Measurements from ENCODE around the gene TRMT1.
A peak's percentile ranks its signal among the peaks of the same experiment; 100 is the strongest.

TRMT1 gene

DNA sequence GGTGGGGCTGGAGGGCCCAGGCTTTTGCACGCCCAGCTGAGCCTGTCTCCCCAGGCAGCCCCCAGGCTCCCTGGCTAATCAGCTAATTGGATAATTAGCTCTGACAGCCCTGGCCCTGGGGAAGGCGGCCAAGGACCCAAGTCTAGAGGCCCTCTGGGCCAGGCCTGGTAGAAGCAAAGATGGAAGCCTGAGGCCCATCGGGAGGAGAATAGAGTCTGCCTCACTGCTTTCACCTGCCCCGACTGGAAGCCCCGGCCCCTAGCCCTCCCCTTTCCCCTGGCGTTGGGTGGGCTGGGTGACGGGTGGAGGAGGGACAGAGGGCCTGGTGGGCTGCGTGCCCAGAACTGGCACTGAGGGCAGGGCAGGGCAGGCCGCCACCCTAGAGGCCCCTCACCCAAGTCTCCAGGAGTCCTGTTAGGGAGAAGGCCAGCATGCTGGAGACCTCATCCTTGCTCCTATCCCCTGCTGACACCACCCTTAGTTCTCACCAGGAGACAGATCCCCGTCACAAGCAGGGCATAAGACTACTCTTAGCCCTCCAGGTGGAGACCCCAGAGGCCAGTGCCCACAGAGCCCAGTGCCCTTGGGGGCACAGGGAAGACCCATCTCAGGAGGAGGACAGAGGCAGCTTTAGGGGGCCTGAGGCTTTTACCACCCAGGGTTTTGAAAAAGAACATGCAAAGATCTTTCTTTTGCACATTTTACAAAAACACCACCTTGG lies 25.9 kb downstream of the TRMT1 start:
- DNase-seq: no peak

DNA sequence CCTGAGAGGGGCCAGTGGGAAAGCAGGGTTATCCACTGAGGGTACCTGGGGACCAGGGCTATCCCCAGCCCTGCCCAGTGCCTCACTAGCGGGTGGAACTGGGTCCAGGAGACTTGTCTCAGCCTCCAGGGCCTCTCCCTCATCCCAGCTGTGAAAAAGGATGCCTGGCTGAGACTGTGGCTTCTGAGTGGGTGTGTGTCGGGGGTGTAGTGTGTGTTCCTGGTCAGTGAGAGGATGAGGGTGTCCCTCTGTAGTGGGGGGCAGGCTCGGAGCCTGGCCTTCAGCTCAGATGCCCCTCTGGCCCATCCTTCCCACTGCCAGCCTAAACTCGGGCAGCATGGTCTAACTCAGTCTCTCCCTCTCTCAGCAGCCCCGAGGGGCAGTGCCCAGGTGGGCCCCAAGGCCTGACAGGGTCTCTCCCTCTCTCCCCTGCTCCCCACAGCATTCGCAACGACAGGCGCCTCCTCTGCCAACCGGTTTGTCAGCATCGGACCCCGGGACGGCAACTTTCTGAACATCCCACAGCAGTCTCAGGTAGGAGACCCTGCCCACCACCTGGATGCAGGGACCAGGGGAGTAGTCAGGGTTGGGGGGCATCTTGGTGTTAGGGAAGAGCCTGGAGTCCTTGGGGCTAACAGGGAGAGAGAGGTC lies 26.6 kb downstream of the TRMT1 start:
- no peak for DNase-seq

DNA sequence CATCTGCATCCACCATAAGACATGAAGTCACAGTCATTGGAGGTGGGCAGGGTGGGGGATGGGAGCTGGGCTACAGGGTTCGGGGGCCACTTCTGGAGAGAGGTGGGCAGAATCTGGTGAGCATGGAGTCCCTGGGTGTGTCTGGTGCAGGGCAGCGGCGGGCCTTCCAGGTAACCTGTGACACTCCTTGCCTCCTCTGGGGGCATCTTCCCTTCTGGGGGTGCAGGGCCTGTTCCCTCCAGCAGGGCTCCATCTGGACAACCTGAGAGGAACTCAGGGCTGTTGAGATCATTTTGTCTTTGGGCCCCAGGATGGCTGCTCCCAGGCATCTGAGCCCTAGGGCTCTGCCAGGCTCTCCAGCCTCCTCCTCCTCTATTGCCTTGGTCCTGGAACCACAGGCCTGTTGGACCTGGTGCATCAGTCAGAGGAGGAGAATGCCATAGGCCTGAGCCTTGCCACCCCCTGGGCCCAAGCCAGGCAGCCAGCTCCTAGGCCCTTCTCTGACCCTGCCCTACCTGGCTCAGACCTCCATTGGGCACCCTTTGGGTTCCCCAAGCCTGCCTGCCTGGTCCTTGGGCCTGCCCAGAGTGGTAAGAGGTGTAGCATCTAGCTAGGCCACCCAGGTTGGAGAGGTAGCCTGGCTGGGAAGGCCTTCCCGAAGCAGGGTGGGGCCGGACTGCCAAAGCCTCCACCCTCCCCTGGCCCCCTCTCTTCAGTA lies 27.2 kb downstream of the TRMT1 start:
- DNase-seq: no peak

DNA sequence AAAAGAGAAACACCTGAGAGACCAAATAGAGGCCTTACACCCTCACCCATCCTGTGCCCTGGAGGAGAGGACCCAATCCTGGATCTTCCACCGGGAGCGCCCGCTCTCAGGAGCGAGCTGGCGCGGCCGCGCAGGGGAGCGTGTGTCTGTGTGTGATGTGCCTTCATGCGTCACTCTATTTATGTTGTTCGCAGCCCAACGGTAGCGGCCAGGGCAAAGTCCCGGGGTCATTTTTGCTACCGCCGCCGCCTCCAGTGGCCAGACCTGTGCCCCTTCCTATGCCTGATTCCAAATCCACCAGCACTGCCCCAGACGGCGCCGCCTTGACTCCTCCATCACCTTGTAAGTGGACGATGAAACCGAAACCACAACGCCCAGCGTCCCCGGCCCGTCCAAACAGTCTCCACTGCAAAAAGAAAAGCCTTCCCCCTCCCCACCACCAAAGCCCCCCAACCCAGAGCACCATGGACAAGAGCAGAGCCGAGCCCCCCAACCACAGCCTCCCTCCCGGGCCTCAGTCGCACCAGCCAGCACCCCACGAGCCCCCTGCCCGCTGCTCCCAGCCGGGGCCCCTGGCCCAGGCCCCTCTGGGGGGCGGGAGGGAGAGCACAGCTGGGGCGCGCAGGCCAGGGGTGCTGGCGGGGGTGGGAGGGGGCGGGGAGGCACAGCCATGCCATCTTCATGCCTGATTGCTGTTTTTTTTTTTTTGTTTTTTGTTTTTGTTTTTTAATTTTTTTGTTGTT lies 28.6 kb downstream of the TRMT1 start:
- no peak for DNase-seq

DNA sequence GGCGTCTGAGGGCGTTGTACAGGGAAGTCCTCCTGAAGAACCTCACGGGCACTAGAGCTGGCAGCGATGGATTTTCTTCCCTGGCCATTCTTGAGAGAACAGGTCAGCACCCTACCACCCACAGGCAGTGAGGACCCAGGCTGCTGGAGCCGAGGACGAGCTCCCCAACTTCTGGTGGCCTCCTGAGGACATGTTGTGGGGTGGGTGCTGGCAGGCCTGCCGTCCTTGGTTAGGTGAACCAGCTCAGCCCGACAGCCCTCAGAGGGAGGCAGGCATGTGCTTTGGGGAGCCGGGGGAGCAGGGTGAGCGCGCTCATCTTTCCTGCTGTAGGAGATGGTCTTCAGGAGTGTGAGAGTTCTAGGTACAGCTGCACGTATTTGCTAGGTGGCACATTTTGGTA lies 29.2 kb downstream of the TRMT1 start:
- DNase-seq: no peak

DNA sequence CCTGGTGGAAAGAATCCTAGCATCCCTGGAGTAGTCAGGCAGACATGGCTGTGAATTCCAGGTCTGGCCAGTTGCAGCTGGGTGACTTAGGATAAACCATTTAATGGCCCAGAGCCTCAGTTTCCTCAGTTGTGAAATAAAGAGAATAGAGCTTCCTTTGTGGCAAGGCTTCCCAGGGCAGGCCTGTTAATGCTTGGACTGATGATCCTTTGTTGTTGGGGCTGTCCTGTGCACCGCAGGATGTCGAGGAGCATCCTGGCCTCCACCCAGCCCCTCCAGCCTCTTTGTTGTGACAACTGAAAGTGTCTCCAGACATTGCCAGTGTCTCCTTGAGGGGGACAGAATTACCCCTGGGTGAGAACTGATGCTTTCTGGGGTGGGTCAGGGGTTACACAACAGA lies 30.2 kb downstream of the TRMT1 start:
- no peak for DNase-seq

DNA sequence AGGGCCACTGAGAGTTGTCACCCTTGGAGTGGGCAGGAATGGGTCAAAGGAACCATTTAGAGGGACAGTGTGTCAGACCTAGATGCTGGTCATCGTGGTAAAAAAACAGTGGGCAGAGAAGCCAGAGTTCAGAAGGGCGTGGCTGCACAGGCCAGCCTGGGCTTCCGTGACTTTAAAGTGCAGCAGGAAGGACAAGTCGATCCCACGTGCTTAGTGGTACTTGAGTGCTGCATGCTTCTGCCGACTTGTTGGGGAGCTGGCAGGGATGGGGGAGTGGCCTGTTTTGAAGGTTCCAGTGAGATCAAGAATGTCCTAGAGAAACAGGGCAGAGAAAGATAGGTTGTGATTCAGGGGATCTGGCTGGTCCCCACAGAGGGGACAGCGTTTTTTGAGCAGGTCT lies 30.9 kb downstream of the TRMT1 start:
- DNase-seq: peak; percentile 43 to 61 (median 49)

DNA sequence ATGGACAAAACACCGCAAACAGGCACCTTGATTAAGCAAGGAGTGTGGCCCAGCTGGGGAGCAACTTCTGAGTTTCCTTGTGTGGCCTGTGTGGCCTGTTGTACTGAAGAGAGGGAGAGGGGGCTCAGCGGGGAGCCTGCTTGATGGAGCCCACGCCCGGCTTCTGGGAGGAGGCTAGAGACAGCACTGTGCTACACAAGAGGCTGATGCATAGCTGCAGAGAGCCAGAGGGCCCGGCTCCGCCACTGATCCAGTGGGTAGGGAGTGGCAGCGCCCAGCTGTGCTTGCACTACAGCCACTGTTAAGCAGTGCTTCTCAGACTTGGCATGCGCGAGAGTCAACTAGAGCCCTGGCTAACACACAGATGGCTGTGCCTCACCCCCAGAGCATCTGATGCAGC lies 32.9 kb downstream of the TRMT1 start:
- no peak for DNase-seq

DNA sequence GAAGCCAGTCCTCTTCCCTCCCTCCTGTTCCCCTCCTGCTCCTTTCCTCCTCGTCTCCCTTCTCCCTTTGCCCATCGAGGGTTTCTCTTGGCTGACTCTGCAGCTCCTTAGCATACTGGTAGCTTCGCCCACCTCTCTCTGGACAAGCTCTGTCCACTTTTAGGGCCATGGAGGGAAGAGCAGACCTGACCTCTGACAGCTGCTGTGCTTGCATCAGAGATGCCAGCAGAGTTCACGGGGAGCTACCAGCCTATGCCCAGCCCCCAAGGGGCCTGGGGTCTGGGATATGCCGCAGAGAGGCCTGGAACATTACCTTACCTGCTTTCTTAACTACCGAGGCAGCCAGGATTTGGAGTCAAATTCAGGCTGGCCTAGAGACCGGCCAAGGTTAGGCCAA lies 33.5 kb downstream of the TRMT1 start:
- no peak for DNase-seq

DNA sequence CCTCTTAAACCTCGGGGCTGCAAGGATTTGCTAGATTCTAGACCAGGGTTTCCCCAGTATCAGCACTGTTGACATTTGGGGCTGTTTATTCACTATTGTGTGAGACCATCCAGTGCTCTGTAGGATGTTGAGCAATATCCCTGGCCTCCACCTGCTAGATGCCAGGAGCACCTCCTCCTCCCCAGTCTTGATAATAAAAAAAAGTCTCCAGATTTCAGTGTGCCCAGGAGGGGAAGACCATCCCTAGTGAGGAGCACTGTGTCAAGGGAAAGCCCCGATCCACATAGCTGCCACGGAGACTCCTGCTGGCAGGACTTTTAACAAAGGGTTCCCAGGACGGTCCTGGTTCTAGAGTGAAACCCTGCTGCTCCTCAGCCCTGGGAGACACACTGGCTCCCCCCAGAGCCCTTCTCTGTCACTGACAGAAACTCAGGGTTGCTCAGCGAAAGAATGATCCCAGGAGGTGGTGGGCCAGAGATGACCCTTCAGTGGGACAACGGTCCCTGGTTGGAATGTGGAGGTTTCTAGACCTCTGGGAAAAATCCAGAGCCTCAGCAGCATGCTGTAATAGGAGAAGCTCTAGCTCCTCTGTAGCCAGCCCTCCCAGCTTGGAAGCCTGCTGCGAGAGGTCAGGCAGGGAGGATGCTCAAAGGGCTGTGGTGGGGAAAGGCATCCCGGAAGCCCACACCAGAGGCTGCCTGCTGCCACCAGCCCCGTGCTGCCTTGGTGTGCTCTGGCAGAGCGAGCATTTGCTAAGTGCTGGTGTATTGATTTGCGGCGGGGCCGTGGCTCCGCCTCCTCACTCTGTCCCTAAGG lies 34.1 kb downstream of the TRMT1 start:
- no peak for DNase-seq

DNA sequence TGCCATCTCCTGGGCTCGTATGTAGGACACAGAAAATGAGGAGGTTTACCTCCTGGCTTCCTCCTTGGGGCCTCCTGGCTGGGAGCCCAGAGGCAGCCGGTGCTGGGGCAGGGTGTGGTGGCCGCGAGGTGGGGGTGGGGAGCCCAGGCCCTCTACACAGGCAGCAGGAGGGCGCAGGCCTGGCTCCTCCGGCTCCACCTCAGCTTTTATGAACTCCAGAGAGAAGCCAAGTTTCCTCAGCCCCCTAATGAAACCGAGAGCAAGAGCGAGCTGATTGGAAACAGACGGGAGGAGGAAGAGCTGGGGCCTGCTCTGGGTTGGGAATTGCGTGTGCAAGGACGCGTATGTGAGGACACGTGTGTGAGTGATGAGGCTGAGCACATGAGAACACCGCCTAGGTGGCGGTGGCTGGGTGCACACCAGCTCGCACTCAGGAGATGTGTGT lies 37.0 kb downstream of the TRMT1 start:
- no peak for DNase-seq

DNA sequence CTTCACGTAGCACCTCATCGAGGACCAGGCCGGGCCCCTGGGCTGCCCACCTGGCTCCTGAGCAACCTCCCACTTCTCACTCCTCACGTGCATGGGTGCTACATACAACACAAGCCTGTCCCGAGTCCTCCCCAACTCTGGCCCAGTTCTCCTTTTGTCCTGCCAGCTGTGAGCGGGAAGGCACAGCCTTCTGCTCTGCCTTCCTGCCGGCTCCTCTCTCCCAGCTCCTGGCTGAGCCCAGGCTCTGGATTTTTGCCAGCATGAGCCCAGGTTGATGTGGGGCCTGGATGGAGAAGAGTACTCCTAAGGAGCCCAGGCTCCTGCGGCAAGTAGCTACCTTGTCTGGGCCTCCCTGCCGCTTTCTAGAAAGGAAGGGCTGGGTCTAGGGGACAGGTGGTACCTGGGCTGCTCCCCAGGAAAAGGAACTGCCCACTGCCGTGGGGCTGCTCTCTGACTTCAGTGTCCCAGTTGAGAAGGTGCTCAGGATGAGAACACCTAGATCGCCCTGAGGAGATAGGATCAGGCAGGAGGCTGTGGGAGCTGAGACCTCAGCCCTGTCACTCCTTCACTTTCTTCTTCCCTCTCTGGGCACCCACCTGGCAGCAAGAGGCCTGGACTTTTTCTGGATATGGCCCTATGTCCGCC lies 37.5 kb downstream of the TRMT1 start:
- DNase-seq: no peak

DNA sequence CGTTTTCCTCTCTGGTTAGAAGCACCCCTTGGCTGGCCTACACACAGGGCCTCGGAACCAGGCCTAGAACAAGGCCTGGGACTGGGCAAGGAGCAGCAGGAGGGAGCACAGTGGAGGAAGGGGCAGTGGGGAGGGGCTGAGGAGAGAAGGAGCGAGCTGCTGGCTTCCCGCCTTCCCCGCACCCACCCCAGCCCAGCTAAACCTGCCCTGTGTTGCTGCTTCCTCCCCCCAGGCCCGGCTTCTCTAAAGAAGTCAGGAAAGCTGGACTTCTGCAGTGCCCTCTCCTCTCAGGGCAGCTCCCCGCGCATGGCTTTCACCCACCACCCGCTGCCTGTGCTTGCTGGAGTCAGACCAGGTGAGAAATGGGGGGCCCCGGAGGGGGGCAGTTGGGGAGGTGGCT lies 38.2 kb downstream of the TRMT1 start:
- no peak for DNase-seq

DNA sequence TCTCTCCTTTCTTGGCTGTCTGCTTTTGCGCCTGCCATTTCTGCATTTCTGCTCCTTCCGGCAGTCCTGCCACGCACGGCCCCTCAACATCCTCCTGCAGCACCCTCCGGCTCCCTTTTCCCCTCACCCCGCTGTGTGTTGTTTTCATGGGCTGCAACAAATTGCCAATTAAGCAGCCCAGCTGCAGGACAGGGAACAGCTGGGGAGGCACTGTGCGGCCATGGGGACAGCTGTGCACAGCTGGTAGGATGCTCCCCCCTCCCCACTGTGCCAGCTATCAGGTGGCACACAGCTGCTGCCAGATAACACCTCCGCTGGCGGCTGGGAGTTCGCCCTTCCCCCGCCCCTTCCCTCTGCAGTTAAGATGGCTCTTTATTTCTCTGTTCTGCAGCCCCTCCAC lies 39.3 kb downstream of the TRMT1 start:
- no peak for DNase-seq

DNA sequence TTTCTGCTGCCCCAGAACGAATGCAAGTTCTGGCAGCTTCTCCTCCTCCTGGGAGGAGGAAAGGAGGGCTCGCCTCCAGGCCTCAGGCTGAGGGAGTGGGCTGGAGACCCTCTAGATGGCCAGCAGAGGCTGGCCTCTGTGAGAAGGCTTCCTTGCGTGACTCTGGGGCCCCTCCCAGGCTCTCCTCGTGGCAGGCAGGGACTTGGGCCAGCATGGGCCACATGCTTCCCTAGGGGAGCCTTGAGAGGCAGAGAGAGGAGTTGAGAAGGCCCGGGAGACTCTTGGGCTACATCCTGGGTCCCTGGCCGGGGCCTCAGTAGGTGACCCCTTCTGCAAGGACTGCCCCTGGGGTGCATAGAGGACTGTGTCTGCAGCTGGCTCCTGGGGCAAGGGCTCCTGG lies 39.8 kb downstream of the TRMT1 start:
- DNase-seq: no peak

DNA sequence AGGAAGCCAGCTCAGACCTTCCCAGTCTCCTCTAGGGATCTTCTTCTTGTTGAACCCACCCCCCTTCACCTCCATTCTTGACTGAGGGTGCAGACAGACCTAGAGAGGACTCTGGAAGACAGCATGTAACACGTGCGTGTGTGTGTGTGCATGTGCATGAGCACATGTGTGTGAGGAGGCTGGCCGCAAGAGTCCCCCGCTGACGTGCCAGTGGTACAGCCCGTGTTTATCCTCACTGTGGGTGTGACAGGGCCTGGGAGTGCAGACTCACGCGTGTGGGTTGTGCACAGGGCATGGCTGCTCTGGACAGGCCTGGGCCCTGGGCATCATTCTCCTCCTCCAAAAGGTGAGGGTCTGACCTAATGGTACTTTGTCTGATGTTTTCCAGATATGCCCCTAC lies 40.2 kb downstream of the TRMT1 start:
- no peak for DNase-seq

DNA sequence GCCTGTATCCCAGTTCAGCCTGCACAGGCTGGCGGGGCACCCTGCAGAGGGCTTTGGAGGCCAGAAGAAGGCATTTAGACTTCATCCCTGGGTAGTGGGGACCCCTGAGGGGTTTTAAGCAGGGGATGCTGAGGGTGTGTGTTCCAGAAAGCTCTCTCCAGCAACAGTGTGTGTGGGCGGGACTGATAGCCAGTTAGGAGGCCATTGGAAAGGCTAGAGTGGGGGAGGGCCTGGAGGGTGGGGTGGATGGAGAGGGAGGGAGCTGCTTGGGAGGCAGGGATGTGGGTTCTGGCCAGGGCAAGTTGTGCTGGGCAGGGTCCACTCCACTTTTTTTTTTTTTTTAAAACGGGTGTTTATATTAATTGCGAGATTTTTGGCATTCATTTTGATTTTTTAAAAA lies 42.2 kb downstream of the TRMT1 start:
- DNase-seq: no peak

DNA sequence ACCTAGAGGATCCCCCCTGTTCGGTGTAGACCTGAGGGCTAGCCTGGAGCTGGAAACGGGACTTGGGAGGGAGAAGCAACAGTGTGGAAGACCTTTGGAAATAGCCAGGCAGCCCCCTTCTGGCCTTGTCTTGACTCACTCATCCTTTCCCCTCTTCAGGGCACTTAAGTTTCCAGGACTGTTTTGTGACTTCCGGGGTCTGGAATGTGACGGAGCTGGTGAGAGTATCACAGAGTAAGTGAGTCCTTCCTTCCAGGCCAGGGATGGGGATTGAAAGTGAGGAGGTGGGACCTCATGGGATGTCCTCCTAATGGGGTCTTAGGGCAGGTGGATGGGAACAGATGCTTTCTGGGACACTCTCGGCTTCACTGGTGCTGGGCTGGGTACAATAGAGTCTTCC lies 43.3 kb downstream of the TRMT1 start:
- no peak for DNase-seq

DNA sequence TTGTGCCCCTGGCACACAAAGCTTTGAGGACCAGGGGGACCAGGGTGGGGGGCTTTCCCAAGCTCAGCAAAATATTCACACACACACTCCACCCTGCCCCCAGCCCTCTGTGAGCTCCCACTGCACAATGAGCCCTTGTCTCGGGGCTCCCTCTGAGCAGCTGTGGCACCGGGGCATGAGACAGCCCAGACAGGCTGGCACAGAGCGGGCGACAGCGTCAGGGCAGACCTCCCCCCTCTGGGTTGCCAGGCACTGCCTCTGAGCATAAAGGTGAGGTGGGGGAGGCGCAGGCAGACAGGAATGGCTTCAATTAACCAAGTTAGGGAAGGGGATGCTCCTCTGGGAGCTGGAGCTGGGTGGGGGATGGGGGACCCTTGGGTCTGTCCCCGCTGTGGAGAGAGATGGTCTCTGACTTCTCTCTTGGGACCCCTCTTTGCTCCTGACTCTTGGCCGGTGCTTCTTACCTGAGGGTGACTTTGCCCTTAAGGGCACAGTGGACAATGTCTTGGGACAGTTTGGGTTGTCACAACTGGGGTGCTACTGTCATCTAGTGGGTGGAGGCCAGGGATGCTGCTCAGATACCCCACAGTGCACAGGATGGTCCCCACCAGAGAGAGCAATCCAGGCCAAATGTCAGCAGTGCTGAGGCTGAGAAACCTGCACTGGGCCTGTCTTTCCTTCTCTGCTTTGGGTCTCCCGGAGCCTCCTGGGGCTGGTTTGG lies 44.2 kb downstream of the TRMT1 start:
- DNase-seq: no peak

DNA sequence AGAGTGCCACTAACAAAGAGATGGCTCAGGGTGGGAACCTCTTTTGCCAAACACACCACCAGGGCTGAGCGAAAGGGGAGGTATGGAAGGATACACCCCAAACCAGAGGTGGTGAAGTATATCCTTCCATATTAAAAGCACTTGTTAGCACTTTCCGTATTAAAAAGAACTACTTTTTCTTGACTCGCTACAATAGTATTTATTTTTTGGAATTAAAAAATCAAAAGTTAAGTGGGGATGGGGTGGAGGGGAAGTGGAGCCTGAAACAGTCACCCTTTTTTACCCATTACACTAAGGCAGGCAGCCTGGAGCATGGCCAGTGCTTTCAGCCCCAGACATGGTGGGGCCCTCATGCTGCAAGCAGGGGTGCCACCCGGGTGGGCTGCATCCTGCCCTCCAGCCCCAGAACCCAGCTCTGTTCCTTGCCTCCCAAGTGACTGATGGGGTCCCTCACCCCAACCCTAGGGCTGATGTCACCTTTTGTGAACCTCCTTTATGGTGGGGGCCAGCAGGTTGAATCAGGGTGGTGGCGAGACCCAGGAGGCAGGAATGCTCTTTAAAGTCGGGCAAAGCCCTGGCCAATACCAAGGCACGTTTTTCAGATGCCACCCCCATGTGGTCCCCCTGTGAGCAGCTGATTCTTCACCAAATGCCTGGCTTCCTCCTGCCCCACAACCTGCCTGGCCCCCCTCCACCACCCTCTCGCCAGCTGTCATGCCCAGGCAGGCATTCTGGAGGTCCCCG lies 44.9 kb downstream of the TRMT1 start:
- no peak for DNase-seq

Data from suppressor macrophage (primary cell).